Kasumi-1 (cell line): Measurements from ENCODE around the gene CENPN.
A peak's percentile ranks its signal among the peaks of the same experiment; 100 is the strongest.

ENCODE experiments used
- DNase-seq, 2 experiments: peaks; one replicate each; lab custom pipeline; 2025; lab: John Stamatoyannopoulos, UW

The CENPN gene

GRCh38 chr16:81029930-81030604, 23.1 kb downstream of the CENPN start:
- no peak for DNase-seq

DNA sequence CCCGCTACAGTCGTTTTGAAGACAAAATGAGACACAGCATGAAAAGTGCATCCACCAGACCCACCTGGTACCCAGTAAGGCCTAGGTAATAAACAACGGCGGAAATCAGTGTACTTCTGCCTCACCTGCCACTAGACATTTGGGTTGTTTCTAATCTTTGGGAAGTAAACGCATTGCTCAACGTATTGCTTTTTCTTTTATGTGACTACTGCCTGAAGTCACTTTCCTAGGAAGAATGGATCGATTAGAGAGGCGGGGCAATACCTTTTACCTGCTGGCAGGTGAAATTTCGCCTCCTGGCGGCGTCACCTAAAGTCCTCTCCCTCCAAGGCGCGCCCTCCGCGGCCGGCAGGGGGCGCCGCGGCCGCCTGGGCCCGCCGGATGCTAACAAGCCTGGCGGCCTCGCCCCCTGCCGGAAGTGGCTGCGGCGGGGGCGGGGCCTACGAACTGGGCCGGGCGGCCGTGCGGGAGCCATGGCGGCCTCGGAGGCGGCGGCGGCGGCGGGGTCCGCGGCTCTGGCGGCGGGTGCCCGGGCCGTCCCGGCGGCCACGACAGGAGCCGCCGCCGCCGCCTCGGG, 28.5 kb downstream of the CENPN start, which contains the start of gene ATMIN:
TSS of gene ATMIN (plus strand) at position 445 of the 577 bp plus-strand sequence. CDS start at position 474, 29 bp downstream.
- peak; percentile 56 to 60 for DNase-seq

DNA sequence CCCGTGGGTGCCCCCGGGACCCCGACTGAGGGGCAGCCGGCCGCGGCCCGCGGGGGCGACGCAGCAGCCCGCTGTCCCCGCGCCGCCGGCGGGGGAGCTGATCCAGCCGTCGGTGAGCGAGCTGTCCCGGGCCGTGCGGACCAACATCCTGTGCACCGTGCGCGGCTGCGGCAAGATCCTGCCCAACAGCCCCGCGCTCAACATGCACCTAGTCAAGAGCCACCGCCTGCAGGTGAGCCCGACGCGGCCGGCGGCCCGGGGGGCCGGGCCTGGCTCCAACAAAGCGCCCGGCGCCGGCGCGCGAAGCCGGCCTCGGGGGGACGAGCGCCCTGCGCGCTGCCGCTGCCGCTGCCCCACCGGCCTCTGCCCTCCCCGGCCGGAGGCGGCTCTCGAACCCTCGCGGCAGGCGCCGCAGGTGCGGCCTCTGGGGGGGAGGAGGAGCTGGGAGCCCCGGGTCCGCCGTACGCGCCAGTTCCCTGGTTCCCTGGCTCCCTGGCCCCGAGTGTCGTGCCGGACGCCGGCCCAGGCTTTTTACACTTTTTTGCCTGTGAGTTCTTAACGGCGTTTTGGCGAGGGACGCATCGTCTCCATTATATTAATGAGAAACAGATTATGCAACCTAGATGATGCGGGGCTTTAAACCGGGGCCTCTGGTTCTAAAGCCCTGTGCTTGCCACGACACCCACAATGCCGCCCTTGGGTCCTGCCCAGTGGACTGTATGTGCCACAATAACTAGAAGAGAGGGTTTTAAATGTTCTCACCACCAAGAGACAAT, 29.1 kb downstream of the CENPN start:
- DNase-seq: peak; percentile 11 to 42

GRCh38 chr16:81036751-81037350, 29.8 kb downstream of the CENPN start:
- DNase-seq: no peak

DNA sequence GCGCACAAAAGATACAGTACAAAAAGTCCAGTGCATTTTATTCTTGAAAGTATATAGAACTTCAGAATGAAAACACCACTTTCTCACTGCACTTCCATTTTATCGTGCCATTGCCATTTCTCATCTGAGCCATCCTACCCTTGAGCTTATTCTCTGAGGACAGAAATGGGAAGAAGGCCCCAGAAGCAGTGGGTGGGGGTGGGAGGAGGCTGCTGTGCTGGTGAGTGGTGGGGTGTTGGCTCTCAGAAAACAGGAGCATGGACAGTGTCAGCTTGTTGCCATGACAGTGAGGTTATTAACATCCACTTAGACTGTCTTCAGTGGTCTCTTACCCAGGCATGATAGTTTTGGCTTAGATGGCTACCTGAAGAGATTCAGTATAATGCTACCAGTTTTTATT, 33.1 kb downstream of the CENPN start:
- no peak for DNase-seq

GRCh38 chr16:81040842-81041241, 33.8 kb downstream of the CENPN start:
- DNase-seq: no peak

- no peak for DNase-seq
Observed at GRCh38 chr16:81041696-81042095, 34.7 kb downstream of the CENPN start.

DNA sequence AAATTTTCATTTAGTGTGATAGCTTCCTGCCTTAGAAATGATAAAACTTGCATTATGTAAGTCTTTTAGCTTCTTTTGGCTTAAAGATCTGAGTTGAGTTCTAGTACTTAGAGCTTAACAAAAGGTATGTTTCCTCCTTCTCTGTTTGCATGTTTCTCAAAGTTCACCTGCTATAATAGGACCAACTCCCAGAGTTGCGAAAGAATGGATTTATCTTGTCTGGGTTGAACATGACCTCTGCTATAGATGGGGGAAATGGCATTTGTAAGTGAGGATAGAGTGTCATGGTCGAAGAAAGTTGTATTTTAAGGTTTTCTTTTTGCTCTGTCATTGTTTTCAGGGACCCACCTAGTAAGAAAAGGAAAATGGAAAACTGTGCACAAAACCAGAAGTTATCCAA, 35.8 kb downstream of the CENPN start:
- no peak for DNase-seq

DNA sequence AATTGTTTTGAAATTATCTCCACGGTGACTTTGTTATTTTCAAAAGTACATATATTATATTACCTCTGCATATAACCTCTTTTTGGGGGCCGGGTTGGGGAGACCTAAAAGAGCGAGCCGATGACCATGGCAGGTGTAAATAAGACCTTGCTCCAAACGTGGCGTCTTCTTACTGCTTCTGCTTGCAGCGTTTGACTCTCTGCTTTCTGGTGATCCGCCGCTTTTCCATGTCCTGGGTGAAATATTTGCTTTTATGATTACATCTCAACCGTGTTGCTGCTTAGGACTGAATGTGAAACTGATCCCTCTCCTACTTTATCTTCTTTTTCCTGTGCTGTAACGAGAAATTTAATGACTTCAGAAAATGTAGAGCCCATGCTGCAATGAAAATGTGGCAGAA, 46.7 kb downstream of the CENPN start:
- DNase-seq: no peak

- no peak for DNase-seq
Observed at GRCh38 chr16:81060576-81061306, 53.7 kb downstream of the CENPN start.

DNA sequence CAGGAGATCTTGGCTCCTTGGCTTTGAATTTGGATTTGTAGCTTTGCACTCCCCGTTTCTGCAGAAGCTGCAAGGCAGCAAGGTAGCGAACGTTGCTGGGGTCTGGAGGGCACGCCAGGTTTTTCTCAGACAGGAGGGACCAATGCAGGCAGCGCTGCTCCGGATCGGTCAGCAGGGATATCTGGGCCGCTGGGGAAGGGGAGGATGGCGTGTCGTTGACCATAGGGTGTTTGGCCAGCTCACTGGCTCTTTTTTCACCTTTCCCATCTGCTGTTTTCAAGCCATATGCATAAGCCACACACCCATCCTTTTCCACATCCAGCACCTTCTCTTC, 54.3 kb downstream of the CENPN start:
- no peak for DNase-seq

- no peak for DNase-seq
Observed at GRCh38 chr16:81061871-81062608, 55.0 kb downstream of the CENPN start.

- DNase-seq: no peak
Observed at GRCh38 chr16:81066681-81067080, 59.7 kb downstream of the CENPN start.

GRCh38 chr16:81067166-81067565, 60.2 kb downstream of the CENPN start:
- DNase-seq: no peak

- no peak for DNase-seq
Observed at GRCh38 chr16:81069063-81069462, 62.0 kb downstream of the CENPN start.

GRCh38 chr16:81070979-81071378, 64.0 kb downstream of the CENPN start:
- DNase-seq: no peak

- DNase-seq: no peak
Observed at GRCh38 chr16:81071805-81072204, 64.8 kb downstream of the CENPN start.

DNA sequence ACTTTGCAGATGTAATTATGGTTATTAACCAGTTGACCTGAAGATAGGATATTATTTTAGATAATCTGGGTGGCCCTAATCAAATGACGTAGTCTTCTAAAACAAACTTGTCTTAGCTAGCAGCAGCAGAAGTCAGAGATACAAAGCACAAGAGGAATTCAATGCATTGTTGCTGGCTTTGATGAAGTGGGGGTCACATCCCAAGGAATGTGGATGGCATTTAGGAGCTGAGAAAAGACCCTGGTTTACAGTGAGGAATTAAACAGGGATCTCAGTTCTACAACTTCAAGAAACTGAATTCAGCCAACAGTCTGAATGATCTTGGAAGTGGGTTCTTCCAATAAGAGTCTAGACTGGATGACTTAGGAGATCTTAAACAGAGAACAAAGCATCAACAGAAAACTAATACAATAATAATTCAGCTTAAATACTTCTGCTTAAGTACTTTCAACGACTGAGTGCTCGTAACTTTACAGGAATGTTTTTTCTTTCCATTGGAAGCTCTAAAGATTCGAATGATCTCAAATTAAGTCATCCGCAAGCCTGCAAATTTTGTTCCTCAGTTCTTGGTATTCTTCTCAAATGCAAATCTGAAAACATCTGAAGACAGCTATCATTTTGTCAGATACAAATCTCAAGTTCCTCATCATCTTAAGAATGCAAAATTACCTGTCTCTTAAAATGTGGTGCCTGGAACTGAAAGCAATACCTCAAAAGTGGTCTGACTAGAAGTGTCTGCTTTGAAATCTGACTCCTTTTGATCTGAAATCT, 66.7 kb downstream of the CENPN start:
- no peak for DNase-seq

DNA sequence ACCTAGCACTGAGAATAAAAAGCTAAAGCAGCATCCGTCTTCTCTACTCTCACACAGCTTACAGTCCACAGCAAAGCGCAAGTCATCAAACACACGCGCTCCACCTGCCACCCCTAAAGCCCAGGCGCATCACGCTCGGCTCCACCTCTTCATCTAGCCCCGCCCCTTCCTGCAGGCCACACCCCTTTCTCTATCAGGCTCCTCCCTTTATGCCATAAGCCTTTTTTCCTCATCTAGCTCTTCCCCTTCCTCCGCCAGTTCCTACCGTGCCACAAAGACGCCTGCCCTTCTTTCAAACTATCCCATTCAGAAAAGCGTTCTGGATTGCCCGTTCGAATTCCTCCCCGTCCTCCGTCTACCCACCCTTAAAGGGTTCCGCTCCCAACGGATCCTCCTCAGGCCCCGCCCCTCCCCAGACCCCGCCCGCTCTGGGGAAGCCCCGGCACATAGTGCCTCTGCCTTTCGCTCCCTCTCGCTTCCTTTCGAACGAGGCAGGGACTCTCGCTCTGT, 69.6 kb downstream of the CENPN start:
- DNase-seq: peak; percentile 92 to 93
